HG03108 (cell line): Measurements from ENCODE around the gene CCL3.
"Not testable (repeated sequence)": the region's sequence is repeated elsewhere in the genome, so short reads cannot be mapped to it uniquely, and the experiment has no call there.

Experiments
- ATAC-seq: cut with Tn5 transposase; IDR thresholded peaks from one replicate; pipeline ENCODE4 v1.9.1; 2021; ENCODE audit warnings: moderate library complexity; ENCODE audit not compliant: unreplicated experiment

Gene CCL3

GRCh38 chr17:36089888-36090836 is at the start of gene CCL3:
Gene CCL3, minus strand, starts transcription at chr17:36090143. Its CDS starts 85 bp downstream, at chr17:36090058.
- peak; percentile 66 for ATAC-seq

DNA sequence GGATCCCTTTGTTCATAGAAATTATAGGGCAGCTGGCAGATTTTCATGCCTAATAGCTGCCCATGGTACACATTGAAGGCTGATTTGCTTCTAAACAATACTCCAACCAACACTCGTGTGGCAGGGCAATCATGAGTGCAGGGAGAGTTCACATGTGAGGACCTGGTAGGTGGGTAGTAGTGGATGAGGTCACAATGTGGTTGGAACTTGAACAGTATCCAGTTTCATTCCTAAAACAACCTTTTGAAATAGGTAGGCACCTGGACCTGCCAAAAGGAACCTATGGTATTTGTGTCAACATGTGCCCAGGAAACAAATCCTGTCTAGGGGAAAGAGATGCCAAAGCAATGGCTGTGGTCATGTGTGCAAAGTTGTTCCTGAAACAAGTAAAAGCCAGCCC is 46.5 kb upstream of the CCL3 start:
- ATAC-seq: no peak

DNA sequence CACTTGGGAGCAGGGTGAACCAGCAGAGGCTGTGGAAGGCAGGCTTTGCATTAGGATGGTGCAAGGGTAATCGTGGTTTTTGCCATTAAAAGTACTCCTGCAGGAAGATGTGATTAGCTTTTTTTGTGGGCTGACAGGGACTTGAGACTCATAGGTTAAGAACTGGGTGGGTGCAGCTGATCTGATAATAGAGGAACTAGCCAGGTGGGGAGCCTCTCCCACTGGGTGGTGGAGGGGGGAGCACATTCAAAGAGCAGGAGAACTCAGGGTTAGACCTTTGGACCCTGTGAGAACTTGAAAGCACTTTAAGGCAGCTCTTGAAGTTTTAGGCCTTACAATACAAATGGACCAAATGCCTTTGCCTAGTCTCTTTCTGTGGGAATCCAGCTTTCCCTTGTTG is 46.1 kb upstream of the CCL3 start:
- ATAC-seq: no peak

DNA sequence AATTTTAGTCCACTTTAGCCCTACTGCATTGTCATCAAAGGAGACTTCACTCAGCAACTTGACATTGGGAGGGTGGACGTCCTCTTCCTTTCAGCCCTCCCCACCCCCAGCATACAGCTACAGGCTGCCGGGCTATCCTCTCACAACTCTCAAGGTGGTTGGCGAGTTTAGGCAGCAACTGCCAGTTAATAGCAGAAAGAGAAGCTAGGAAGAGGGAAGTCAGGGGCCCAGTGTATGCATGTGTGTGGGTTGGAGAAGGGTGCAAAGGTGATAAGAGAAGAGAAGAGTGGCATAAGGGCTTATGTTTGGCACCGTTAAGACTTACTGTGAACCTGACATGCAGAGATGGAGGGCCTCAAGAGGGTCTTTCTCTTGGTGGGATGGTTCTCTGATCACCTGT is 45.5 kb upstream of the CCL3 start:
- ATAC-seq: no peak

GRCh38 chr17:36133602-36134236 is 43.8 kb upstream of the CCL3 start:
- ATAC-seq: no peak

DNA sequence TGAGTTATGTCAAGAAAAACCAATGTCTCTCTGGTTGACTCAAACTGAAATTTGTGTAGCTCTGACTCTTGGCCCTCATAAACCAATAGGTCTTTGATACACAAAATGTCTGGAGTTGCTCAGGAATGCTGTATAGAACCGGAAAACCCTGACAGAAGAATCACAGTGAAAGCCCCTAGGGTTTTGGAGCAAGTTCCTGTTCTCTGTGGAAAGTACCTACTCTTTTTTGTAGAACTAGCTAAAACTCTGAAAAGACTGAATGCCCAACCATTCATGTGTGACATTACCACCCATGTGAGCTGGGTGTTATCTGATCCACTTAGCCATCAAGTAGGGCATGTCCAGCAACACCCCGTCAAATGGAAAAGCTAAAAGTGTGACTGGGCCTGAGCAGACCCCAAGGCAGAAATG is 42.5 kb upstream of the CCL3 start:
- ATAC-seq: no peak

DNA sequence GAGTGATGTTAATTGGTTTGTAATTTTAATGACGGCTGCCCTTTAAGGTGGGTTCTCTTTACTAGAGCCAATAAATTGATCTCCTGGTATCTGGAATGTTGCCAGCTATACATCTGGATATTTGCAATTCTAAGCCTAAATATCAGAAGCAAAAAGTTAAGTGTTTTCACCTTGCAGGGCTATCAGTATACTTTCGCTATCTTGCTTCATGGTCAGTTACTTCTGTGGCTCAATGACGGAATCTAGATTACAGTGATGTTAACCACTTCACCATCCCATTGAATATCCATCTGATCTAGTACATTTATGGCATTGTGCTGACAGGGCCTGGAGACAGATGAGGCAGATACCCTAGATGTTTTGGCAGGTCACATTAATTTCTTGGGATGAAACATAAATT is 42.0 kb upstream of the CCL3 start:
- no peak for ATAC-seq

DNA sequence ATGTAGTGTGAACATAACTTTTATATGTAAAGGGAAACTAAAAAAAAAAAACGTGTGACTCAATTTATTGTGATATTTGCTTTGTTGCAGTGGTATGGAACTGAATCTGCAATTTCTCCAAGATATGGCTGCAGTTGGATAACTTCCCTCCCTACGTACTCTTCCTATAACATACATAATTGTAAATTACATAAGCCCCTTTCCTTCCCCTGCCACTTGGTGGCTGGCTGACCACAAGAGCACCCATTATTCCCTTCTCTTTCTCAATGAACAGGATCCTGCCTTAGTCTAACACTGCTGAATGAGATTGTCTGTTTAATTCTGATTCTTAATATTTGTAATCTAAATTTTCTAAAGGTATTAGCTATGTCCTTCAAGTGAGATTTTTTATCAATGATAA is 41.5 kb upstream of the CCL3 start:
- ATAC-seq: no peak

GRCh38 chr17:36130346-36130745 is 40.4 kb upstream of the CCL3 start:
- no peak for ATAC-seq

DNA sequence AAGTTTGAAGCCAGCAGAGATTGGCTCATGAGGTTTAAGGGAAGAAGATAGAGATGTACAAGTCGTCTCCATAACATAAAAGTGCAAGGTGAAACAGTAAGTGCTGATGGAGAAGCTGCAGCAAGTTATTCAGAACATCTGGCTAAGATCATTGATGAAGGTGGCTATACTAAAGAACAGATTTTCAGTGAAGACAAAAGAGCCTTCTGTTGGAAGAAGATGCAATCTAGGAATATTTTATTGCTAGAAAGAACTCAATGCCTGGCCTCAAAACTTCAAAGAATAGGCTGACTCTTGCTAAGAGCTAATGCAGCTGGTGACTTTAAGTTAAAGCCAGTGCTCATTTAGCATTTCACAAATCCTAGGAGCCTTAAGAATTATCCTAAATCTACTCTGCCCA is 39.7 kb upstream of the CCL3 start:
- ATAC-seq: no peak

- no peak for ATAC-seq
These were observed 38.6 kb upstream of the CCL3 start for GRCh38 chr17:36128411-36128978.

DNA sequence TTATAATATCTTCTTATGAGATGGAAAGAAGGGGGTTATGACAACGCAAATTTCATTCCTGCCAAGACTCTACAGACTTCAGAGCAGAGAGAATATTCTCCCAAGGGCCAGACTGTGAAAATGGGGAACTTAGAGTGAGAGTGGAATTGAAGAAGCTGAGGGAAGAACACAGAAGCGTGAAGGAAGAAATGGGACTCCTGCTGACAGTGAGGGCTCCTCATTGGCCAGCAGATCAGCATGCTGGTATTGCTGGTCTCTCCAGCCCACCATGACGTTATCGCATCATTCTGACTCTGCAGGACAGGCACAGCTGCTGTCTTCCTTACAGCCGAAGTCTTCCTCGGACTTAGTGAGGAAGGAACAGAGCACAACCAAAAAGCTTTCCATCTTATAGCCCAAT is 38.0 kb upstream of the CCL3 start:
- ATAC-seq: no peak

- peak; percentile 45 for ATAC-seq
These were observed 37.4 kb upstream of the CCL3 start for GRCh38 chr17:36127199-36127893.

DNA sequence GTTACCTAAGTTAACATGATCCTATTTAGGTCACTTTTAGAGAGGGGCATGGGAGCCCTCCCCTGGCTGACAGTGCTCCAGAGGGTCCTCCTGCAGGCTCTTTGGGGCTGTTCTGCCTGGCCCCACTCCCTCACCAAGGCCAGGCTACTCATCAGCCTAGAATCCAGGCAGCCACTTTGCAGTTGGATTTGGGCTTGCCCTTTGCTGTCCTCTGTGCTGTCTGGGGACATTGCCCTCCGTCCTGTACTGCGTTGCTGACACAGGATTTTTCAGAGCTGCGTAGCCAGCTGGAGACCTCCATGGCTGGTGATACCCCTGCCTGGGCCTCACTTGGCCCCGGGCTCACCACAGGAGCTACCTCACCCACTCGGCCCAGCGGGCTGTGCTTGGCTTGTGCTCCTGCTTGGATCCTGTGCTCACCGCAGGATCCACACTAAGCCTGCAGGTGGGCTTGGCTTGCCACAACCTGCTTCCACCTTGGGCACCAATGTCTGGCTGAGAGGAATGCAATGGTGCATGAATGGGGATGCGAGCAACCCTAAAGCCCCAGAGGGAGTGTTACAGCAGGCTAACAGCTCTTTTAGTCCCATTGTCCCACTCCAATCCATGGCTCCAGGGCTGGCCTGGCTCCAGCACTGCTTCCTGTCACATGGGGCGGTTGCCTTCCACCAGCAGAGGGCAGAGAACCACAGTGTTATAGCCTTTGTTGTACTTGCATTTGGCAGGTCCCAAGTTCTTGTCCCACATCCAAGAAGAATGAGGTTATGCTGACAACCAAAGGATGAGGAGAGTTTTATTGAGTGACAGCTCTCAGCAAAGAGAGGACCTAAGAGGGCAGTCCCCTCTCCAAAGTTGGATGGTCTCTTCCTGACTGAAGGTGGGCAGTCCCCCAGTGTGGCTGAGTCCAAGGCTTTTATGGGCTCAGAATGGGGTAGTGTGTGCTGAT is 35.2 kb upstream of the CCL3 start:
- no peak for ATAC-seq

GRCh38 chr17:36123431-36123830 is 33.5 kb upstream of the CCL3 start:
- no peak for ATAC-seq

DNA sequence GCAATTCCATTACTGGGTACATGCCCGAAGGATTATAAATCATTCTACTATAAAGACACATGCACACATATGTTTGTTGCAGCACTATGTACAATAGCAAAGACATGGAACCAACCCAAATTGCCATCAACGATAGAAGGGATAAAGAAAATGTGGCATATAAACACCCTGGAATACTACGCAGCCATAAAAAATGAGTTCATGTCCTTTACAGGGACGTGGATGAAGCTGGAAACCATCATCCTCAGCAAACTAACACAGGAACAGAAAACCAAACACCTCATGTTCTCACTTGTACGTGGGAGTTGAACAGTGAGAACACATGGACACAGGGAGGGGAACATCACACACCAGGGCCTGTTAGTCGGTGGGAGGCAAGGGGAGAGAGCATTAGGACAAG is 31.2 kb upstream of the CCL3 start:
- ATAC-seq: not testable (repeated sequence)

GRCh38 chr17:36120221-36120620 is 30.3 kb upstream of the CCL3 start:
- no peak for ATAC-seq

DNA sequence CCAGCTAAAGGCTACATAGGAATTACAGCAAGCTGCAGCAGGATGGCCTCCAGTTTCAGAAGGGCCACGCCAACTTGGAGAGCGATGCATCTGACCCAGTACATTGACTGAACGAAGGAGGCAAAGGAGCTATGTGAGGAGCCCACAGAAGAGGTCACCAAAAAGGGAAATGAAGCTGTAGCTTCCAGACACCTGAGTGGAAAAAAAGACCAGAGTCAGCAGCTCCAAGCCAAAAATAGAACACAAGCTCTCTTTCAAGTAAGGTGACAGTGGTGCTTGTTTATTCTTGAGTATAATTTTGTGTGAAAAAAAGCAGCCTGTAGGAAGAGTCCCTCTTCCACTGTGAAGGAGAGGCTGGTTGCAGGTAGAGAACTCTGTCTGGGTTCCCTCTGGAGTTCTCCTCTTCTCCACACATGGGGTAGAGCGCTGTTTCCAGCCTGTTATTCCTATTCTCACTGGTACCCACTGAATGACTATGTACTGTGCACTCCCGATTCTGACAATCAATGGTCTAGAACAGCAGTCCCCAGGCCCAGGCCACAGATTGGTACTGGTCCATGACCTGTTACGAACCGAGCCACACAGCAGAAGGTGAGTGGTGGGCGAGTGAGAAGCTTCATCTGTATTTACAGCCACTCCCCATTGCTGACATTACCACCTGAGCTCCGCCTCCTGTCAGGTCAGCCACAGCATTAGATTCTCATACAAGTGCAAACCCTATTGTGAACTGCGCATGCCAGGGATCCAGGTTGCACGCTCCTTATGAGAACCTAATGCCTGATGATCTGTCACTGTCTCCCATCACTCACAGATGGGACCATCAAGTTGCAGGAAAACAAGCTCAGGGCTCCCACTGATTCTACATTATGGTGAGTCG is 28.8 kb upstream of the CCL3 start:
- no peak for ATAC-seq
